Muscle layer of duodenum (tissue), 2 donors: Measurements from ENCODE around the gene EPN1.

ENCODE experiments used
- H3K27ac ChIP-seq: one replicate; pipeline ENCODE4 v1.7.0; 2013; ENCODE audit warnings: mild to moderate bottlenecking, low read length
- H3K27me3 ChIP-seq: one replicate; pipeline ENCODE4 v1.7.0; 2013; ENCODE audit warnings: low read depth, mild to moderate bottlenecking, control low read depth, low read length
- H3K36me3 ChIP-seq, 2 donors: one replicate each; pipeline ENCODE4 v1.7.0; 2013; ENCODE audit warnings: low read length in 2 of 2, control low read depth in 1 of 2, mild to moderate bottlenecking in 1 of 2; ENCODE audit not compliant: insufficient read depth in 2 of 2, control insufficient read depth in 1 of 2
- H3K4me1 ChIP-seq, 2 donors: one replicate each; pipeline ENCODE4 v1.7.0; 2013; ENCODE audit warnings: low read length in 2 of 2, mild to moderate bottlenecking in 2 of 2, control low read depth in 1 of 2, moderate library complexity in 1 of 2; ENCODE audit not compliant: insufficient read depth in 2 of 2, control insufficient read depth in 1 of 2
- H3K4me3 ChIP-seq, 2 donors: one replicate each; pipeline ENCODE4 v1.7.0; 2013; ENCODE audit warnings: low read length in 2 of 2, low read depth in 1 of 2, mild to moderate bottlenecking in 1 of 2
- H3K9me3 ChIP-seq, 2 donors: one replicate each; pipeline ENCODE4 v1.7.0; 2013; ENCODE audit warnings: low read length in 2 of 2, control low read depth in 1 of 2, mild to moderate bottlenecking in 1 of 2; ENCODE audit not compliant: control insufficient read depth in 1 of 2
- donor health status: healthy.

Gene EPN1

GRCh38 chr19:55647732-55648584, 27.1 kb upstream of the EPN1 start, which contains the start of gene CCDC106:
CCDC106 (plus strand) TSS chr19:55648212; CDS start chr19:55649047, 835 bp downstream.
- peaks cover 4 to 14% of the 10 kb centered on the region in 2 donors for H3K36me3 ChIP-seq
- peaks cover 5 to 46% of the 10 kb centered on the region in 2 donors for H3K4me1 ChIP-seq
- no peaks in the 10 kb centered on the region for H3K27me3 ChIP-seq
- H3K27ac ChIP-seq = peak within 1 kb of the TSS; percentile 51
- no peaks in the 10 kb centered on the region for H3K9me3 ChIP-seq
- H3K4me3 ChIP-seq = peak within 1 kb of the TSS; percentile 67 to 88

DNA sequence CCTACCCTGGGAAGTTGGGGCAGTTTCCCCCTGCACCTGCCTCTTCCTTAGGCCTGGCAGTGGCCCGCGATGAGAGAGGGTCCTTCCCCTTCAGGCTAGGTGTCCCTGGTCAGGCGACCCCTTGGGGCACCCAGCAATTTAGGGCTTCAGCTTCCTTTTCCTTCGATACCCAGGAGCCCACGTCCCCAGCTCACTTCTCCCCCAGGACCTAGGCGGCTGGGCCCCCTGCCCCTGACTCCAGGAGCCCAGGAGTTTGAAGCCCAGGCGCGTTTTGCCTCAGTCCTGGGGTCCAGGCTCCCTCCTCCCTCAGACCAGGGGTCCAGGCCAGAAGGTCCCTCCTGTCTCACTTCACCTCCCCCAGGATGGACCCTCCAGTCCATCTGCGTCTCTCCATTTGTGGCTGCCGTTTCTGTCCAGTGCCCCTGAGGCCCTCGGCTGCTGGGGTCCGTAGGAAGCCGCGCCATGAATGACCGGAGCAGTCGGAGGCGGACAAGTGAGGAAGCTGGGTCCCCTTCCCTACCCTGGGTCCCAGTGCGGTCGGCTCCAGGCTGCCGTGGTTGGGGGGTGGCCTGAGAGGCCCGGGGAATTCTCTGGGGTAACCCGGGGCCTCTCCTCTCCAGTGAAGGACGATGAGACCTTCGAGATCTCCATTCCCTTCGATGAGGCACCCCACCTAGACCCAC, 26.3 kb upstream of the EPN1 start:
- Histone ChIP-seq H3K27ac (peak overlapping the region; percentile 45), H3K27me3 (no peaks in the 10 kb centered on the region), H3K36me3 (peaks cover 4 to 14% of the 10 kb centered on the region in 2 donors), H3K4me3 (peak overlapping the region; percentile 67 to 88), H3K4me1 (peaks cover 5 to 45% of the 10 kb centered on the region in 2 donors), H3K9me3 (no peaks in the 10 kb centered on the region)

- Histone ChIP-seq H3K4me1 (peaks cover 5 to 38% of the 10 kb centered on the region in 2 donors), H3K4me3 (peak overlapping the region; percentile 67 to 88), H3K27ac (no peak overlapping the region), H3K9me3 (no peaks in the 10 kb centered on the region), H3K27me3 (no peaks in the 10 kb centered on the region), H3K36me3 (peaks cover 4 to 20% of the 10 kb centered on the region in 2 donors)
Observed at GRCh38 chr19:55649268-55650125, 25.5 kb upstream of the EPN1 start.

DNA sequence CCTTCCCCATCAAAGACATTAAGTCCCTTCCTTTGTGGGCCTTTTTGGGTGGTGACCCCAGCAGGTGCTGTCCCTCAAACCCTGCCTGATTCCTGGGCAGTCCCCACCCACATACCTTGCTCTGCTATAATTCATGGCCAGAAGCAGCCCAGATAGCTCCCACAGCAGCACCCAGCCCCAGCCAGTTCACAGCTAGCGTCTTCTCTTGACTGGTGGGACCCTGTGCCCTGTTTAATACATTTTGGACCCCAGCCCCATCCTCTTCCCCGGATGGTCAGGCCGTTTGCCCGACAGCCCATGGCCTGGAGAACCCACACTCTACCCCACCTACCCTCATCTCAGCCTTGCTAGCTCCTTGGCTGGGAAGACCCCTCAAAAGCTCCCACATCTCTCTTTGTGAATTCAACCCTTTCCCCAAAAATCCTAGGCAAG, 24.9 kb upstream of the EPN1 start:
- H3K27ac ChIP-seq = no peak overlapping the region
- H3K4me3 ChIP-seq = no peak overlapping the region
- H3K4me1 ChIP-seq = peaks cover 5 to 33% of the 10 kb centered on the region in 2 donors
- H3K9me3 ChIP-seq = no peaks in the 10 kb centered on the region
- H3K36me3 ChIP-seq = peaks cover 3 to 18% of the 10 kb centered on the region in 2 donors
- H3K27me3 ChIP-seq = no peaks in the 10 kb centered on the region

GRCh38 chr19:55650602-55651230, 24.3 kb upstream of the EPN1 start:
- Histone ChIP-seq H3K27ac (no peak overlapping the region), H3K27me3 (no peaks in the 10 kb centered on the region), H3K4me1 (peaks cover 5 to 33% of the 10 kb centered on the region in 2 donors), H3K4me3 (no peak overlapping the region), H3K36me3 (peaks cover 0 to 15% of the 10 kb centered on the region in 2 donors), H3K9me3 (no peaks in the 10 kb centered on the region)

- H3K4me3 ChIP-seq = no peak overlapping the region
- H3K27ac ChIP-seq = no peak overlapping the region
- peaks cover 0 to 13% of the 10 kb centered on the region in 2 donors for H3K36me3 ChIP-seq
- H3K9me3 ChIP-seq = no peaks in the 10 kb centered on the region
- no peaks in the 10 kb centered on the region for H3K27me3 ChIP-seq
- H3K4me1 ChIP-seq = peaks cover 10 to 38% of the 10 kb centered on the region in 2 donors
Observed at GRCh38 chr19:55651236-55651635, 23.8 kb upstream of the EPN1 start.

GRCh38 chr19:55652311-55653128, 22.5 kb upstream of the EPN1 start:
- Histone ChIP-seq H3K9me3 (no peaks in the 10 kb centered on the region), H3K4me1 (peaks cover 16 to 43% of the 10 kb centered on the region in 2 donors), H3K27ac (no peak overlapping the region), H3K4me3 (no peak overlapping the region), H3K27me3 (no peaks in the 10 kb centered on the region), H3K36me3 (peaks cover 0 to 13% of the 10 kb centered on the region in 2 donors)

DNA sequence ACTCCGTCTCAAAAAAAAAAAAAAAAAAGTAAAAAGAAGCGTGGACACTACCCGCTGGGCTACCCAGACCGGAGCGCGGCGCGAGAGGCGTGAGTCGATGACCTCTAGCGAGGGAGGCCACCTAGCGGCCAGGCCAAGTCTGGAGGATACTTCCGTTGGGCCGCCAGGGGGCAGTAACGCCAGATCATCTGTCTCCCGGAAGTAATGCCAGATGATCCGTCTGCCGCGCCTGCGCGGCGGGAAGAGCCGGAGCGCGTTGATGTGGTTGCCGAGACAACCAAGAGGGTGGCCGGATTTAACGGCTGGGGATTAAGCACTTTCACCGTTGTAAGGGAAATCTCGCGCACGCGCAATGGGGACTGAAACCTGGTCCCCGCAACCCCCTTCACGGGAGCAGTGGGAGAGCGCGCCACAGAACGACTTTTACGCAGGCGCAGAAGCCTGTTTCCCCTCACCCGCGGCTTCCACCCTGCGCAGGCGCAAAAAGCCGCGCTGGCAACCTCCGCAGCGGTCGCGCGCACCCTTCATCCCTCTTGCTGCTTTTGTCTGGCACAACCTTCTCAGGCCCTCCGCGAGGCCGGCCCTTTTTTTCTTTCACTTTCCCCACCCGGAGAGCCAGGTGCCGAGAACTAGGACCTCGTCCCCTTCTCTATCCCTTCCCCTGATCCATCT, 21.2 kb upstream of the EPN1 start:
- H3K4me3 ChIP-seq = peak overlapping the region; percentile 91 to 95
- H3K9me3 ChIP-seq = no peaks in the 10 kb centered on the region
- peaks cover 24 to 48% of the 10 kb centered on the region in 2 donors for H3K4me1 ChIP-seq
- H3K36me3 ChIP-seq = peaks cover 0 to 14% of the 10 kb centered on the region in 2 donors
- no peaks in the 10 kb centered on the region for H3K27me3 ChIP-seq
- H3K27ac ChIP-seq = peak overlapping the region; percentile 99

DNA sequence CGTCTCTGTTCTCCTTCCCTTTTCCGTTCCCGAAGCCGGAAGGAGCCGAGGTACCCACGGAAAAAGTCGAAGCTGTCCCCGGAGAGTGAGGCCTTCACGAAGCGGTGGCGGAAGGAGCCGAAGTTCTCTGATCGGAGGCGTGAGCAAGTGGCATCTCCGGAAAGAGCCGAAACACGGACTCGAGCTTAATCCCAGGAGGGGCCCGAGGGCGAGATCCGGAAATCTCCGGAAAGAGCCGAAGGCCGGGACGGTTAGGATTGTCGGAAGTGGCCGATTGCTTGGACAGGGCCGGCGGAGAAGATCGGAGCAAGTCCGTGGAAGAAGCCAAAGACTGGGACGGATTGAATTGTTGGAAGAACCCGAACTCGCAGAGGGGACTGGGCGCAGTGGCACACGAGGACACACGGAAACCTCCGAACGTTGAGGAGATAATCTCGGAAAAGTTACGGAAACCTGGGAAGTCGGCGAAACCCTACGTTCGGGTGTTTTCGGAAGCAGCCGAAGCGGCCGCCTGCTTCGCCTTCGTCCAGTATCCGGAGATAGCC, 20.6 kb upstream of the EPN1 start:
- H3K36me3 ChIP-seq = peaks cover 0 to 20% of the 10 kb centered on the region in 2 donors
- H3K27ac ChIP-seq = peak overlapping the region; percentile 99
- H3K27me3 ChIP-seq = no peaks in the 10 kb centered on the region
- H3K4me1 ChIP-seq = peaks cover 24 to 48% of the 10 kb centered on the region in 2 donors
- peak overlapping the region; percentile 91 to 95 for H3K4me3 ChIP-seq
- no peaks in the 10 kb centered on the region for H3K9me3 ChIP-seq
